GM12878 (cell line): Measurements from ENCODE around the gene GANC. TPM values are rescaled to one million over a fixed set of nuclear protein-coding genes. Genes with fewer than 3 reads are reported as not detected.

Source experiments
- ATAC-seq: fragments of 200-7000 bp; cut with Tn5 transposase; 3 replicates; pipeline ENCODE4 v1.9.1; 2020; ENCODE audit warnings: mild to moderate bottlenecking, moderate library complexity
- BruUV-seq: library from RNA; stranded (reverse); fragments of 400-500 nt; replicated peaks from 2 replicates; lab custom pipeline; 2021; lab: Mats Ljungman, UMichigan
- CTCF ChIA-PET: fragments of 300-600 bp; sonication (Branson Sonifier 250); formaldehyde crosslinking; extraction: SDS; loops from one replicate; lab custom pipeline; 2021; ENCODE audit warnings: inconsistent platforms; lab: Yijun Ruan, JAX
- POLR2A ChIA-PET: fragments of 350-600 bp; formaldehyde crosslinking; extraction: SDS; loops from one replicate; lab custom pipeline; 2021; ENCODE audit warnings: inconsistent platforms; lab: Charles Lee
- RAD21 ChIA-PET: fragments of 300-600 bp; sonication (Branson Sonifier 250); formaldehyde crosslinking; loops from one replicate; lab custom pipeline; 2023; ENCODE audit warnings: antibody characterized with exemption; ENCODE audit not compliant: unreplicated experiment; lab: Charles Lee
- SMC1A ChIA-PET: fragments of 300-600 bp; sonication (Branson Sonifier 250); formaldehyde crosslinking; loops from one replicate; lab custom pipeline; 2023; ENCODE audit not compliant: unreplicated experiment, uncharacterized antibody; lab: Charles Lee
- DNase-seq: peaks from one replicate; pipeline ENCODE4 v3.0.0-alpha.2; 2011; ENCODE audit warnings: low read depth, low spot score
- FAIRE-seq: peaks from 3 replicates; lab custom pipeline; 2011; peaks lifted over from hg19 to GRCh38; lab: Jason Lieb, UNC
- H2AFZ ChIP-seq: 2 replicates; pipeline ENCODE4 v1.6.0; 2011; ENCODE audit warnings: low read depth, low read length, control low read depth; ENCODE audit not compliant: control insufficient read depth
- H3K27ac ChIP-seq: 2 replicates; pipeline ENCODE4 v1.5.1; 2011; ENCODE audit warnings: control low read depth; ENCODE audit not compliant: control insufficient read depth, insufficient read depth
- H3K27me3 ChIP-seq, 2 experiments: replicated peaks in 1 of 2; 2 replicates each; pipeline versions ENCODE4 v1.6.0 to v1.6.1; 2011; ENCODE audit warnings: low read length in 1 of 2; ENCODE audit not compliant: control insufficient read depth in 2 of 2, insufficient read depth in 2 of 2
- H3K36me3 ChIP-seq, 2 experiments: 2 replicates each; pipeline ENCODE4 v1.5.1; 2011; ENCODE audit warnings: low read length in 1 of 2; ENCODE audit not compliant: control insufficient read depth in 2 of 2, insufficient read depth in 2 of 2
- H3K4me1 ChIP-seq: 2 replicates; pipeline ENCODE4 v1.6.1; 2011; ENCODE audit warnings: mild to moderate bottlenecking, low read length, moderate library complexity, mixed read lengths; ENCODE audit not compliant: control insufficient read depth, insufficient read depth
- H3K4me2 ChIP-seq: 2 replicates; pipeline ENCODE4 v1.6.0; 2011; ENCODE audit warnings: control low read depth; ENCODE audit not compliant: control insufficient read depth, insufficient read depth
- H3K4me3 ChIP-seq: fragments of 200-600 bp; sonication (generic); 2 replicates; pipeline ENCODE4 v1.5.1; 2016
- H3K79me2 ChIP-seq: 2 replicates; pipeline ENCODE4 v1.6.0; 2011; ENCODE audit warnings: low read length; ENCODE audit not compliant: control insufficient read depth, insufficient read depth
- H3K9ac ChIP-seq: 2 replicates; pipeline ENCODE4 v1.8.0; 2011; ENCODE audit warnings: low read length, control low read depth, mixed read lengths; ENCODE audit not compliant: control insufficient read depth, insufficient read depth
- H3K9me3 ChIP-seq: replicated peaks from 3 replicates; pipeline ENCODE4 v1.5.1; 2011; ENCODE audit warnings: mild to moderate bottlenecking, low read length; ENCODE audit not compliant: control insufficient read depth, insufficient read depth
- H4K20me1 ChIP-seq: 2 replicates; pipeline ENCODE4 v1.6.0; 2011; ENCODE audit not compliant: control insufficient read depth, insufficient read depth
- CBFB ChIP-seq: IDR thresholded peaks from 2 replicates; pipeline ENCODE4 v1.6.1; 2016; ENCODE audit warnings: antibody characterized with exemption, low read depth
- EGR1 ChIP-seq, 2 experiments: IDR thresholded peaks; 1 replicate in 1 of 2; 2 replicates in 1 of 2; pipeline ENCODE4 v1.6.1; 2011 to 2012; ENCODE audit warnings: low read depth in 2 of 2, low read length in 2 of 2, borderline replicate concordance in 1 of 2, mild to moderate bottlenecking in 1 of 2, moderate library complexity in 1 of 2
- IRF3 ChIP-seq: fragments of 450-650 bp; IDR thresholded peaks from 2 replicates; pipeline ENCODE4 v1.6.1; 2014; ENCODE audit warnings: mild to moderate bottlenecking
- LARP7 ChIP-seq: fragments of 450-650 bp; IDR thresholded peaks from 2 replicates; pipeline ENCODE4 v1.6.1; 2017; ENCODE audit warnings: mild to moderate bottlenecking
- MEF2A ChIP-seq: IDR thresholded peaks from 2 replicates; pipeline ENCODE4 v1.6.1; 2011; ENCODE audit warnings: low read depth, mild to moderate bottlenecking, low read length, moderate library complexity; ENCODE audit not compliant: insufficient read depth
- NFYB ChIP-seq: IDR thresholded peaks from 2 replicates; pipeline ENCODE4 v1.6.1; 2011; ENCODE audit warnings: low read depth, mild to moderate bottlenecking, low read length, improper control_type of control experiment, moderate library complexity; ENCODE audit not compliant: insufficient read depth
- NRF1 ChIP-seq: conservative IDR thresholded peaks from 2 replicates; pipeline ENCODE4 v1.6.1; 2011; ENCODE audit warnings: mild to moderate bottlenecking, low read depth, low read length, improper control_type of control experiment
- POLR2A ChIP-seq: IDR thresholded peaks from 2 replicates; pipeline ENCODE4 v1.6.1; 2011; ENCODE audit warnings: low read depth, mild to moderate bottlenecking, low read length
- RCOR1 ChIP-seq: conservative IDR thresholded peaks from 2 replicates; pipeline ENCODE4 v1.6.1; 2012; ENCODE audit warnings: low read depth, low read length, improper control_type of control experiment
- SKIL ChIP-seq: fragments of 450-650 bp; IDR thresholded peaks from 2 replicates; pipeline ENCODE4 v1.6.1; 2017; ENCODE audit warnings: mild to moderate bottlenecking, low read depth, inconsistent platforms; ENCODE audit not compliant: poor library complexity, severe bottlenecking
- SPI1 ChIP-seq: IDR thresholded peaks from 2 replicates; pipeline ENCODE4 v1.6.1; 2011; ENCODE audit warnings: low read depth, mild to moderate bottlenecking, low read length, moderate library complexity, borderline replicate concordance; ENCODE audit not compliant: insufficient read depth
- STAT1 ChIP-seq: fragments of 450-650 bp; conservative IDR thresholded peaks from 2 replicates; pipeline ENCODE4 v1.6.1; 2014; ENCODE audit warnings: antibody characterized with exemption, mild to moderate bottlenecking
- TAF1 ChIP-seq: IDR thresholded peaks from 2 replicates; pipeline ENCODE4 v1.6.1; 2011; ENCODE audit warnings: mild to moderate bottlenecking, low read depth, low read length, borderline replicate concordance
- TARDBP ChIP-seq: IDR thresholded peaks from 2 replicates; pipeline ENCODE4 v1.6.1; 2016; ENCODE audit warnings: borderline replicate concordance
- TCF7 ChIP-seq: IDR thresholded peaks from 2 replicates; pipeline ENCODE4 v1.6.1; 2014; ENCODE audit warnings: antibody characterized with exemption, borderline replicate concordance
- YY1 ChIP-seq: IDR thresholded peaks from 2 replicates; pipeline ENCODE4 v1.6.1; 2011; ENCODE audit warnings: low read depth, mild to moderate bottlenecking, low read length
- WGBS: methylation state at CpG from one replicate; pipeline ENCODE4 v1.1.6; 2016; ENCODE audit warnings: low lambda C conversion rate; ENCODE audit not compliant: insufficient replicate concordance, insufficient coverage; ENCODE audit errors: missing lambda C conversion rate; 5-methylcytosine and 5-hydroxymethylcytosine counted together
- in situ Hi-C: fragments of 300-500 bp; cut with MboI; formaldehyde crosslinking; loops from 9 replicates; pipeline ENCODE4 v1.14.3; 2018; ENCODE audit warnings: mixed read lengths
- intact Hi-C: fragments of 100-400 bp; cut with micrococcal nuclease; formaldehyde crosslinking; loops from one replicate; pipeline ENCODE4 v1.14.2; 2022; ENCODE audit not compliant: unreplicated experiment
- polyA plus RNA-seq, 11 experiments: library from polyadenylated mRNA; depleted of rRNA in 4 of 11; unstranded in 6 of 11; stranded (reverse) in 5 of 11; fragments of >200 nt; fragmentation: Nextera tagmentation in 4 of 11; fragmentation: Illumina TruSeq in 1 of 11; extraction: Ambion mirVana in 4 of 11; extraction: Trizol in 1 of 11; gene quantifications; 1 replicate in 1 of 11; 2 replicates in 10 of 11; pipeline versions ENCODE4 v1.2.1 to v1.2.3, GENCODE V29; 2011 to 2016; ENCODE audit warnings: inconsistent platforms in 2 of 11, missing spikeins in 2 of 11, low read depth in 1 of 11
- total RNA-seq, 4 experiments: library from RNA; depleted of rRNA in 3 of 4; stranded (reverse); fragments of >200 nt in 3 of 4; fragmentation: Illumina TruSeq in 1 of 4; extraction: Trizol in 1 of 4; gene quantifications; 2 replicates each; pipeline versions ENCODE4 v1.2.1 to v1.2.3, GENCODE V29; 2013 to 2021
- TF ChIP-seq, protein P1 (sequence below): fragments of 450-650 bp; IDR thresholded peaks from 2 replicates; pipeline ENCODE4 v1.6.1; 2018; ENCODE audit warnings: borderline replicate concordance, mild to moderate bottlenecking; ENCODE audit not compliant: partially characterized antibody
- TF ChIP-seq, protein P2 (sequence below): IDR thresholded peaks from 2 replicates; pipeline ENCODE4 v1.6.1; 2011; ENCODE audit warnings: low read depth, mild to moderate bottlenecking, low read length, moderate library complexity, borderline replicate concordance; ENCODE audit errors: extremely low read depth

GANC gene
- total and polyA plus RNA-seq, 10 of the 15 experiments (the other 5 are each of a cell fraction or from before 2014, with no cell fraction given), result 11.3 to 35.3 (median 23.0) TPM

DNA sequence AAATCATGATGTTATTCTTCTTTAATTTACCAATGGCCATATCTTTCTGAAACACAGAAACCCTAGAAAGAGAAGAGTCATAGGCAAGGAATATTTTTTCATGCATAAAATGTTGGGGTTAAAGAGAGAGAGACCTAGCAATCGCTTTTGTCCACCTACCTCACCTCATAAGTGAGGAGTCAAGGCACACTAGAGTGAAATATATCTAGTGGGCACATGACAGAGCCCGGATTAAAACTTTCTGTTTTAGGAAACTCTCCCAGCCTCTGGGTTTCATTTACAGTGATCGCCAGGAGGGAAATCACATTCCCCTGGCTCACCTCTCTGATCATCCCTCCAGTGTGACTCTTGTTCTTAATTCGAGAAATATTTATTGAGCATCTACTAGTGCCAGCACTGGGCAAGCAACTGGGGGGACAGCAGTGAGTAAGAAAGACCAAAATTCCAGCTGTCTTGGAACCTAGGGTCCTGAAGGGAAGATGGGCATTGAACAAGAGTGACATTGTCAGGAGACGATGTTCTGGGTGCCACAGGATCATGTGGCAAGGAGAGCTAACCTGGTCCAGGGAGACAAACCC, 87.6 kb downstream of the GANC start:
- RAD21 ChIA-PET, result no interaction called here
- intact Hi-C loops, result no loop called here

More for the DNA sequence above, 87.6 kb downstream of the GANC start:
- Histone ChIP-seq H3K9me3 (no peaks in the 10 kb centered on the region), H3K79me2 (no peaks in the 10 kb centered on the region), H4K20me1 (no peaks in the 10 kb centered on the region), H3K36me3 (peaks cover 0 to 3% of the 10 kb centered on the region in 2 experiments; a peak in 1 of 4 replicates), H3K27me3 (no peaks in the 10 kb centered on the region), H2AFZ (no peak overlapping the region), H3K9ac (no peak overlapping the region), H3K4me3 (no peak overlapping the region), H3K4me1 (no peaks in the 10 kb centered on the region), H3K4me2 (no peak overlapping the region), H3K27ac (no peak overlapping the region)
- ATAC-seq (no peak), DNase-seq (no peak), FAIRE-seq (peak; percentile 13)
- no TSS peak for BruUV-seq
- in situ Hi-C loops, result no loop called here
- WGBS, result 94% methylated on average over 5 of the region's 5 CpGs
- SMC1A ChIA-PET, result no interaction called here
- CTCF ChIA-PET, result no interaction called here
- POLR2A ChIA-PET, result no interaction called here
- TF ChIP-seq LARP7 (no peak), TARDBP (no peak), IRF3 (no peak), NFYB (no peak), STAT1 (no peak), YY1 (no peak), NRF1 (no peak), TAF1 (no peak), RCOR1 (no peak), SPI1 (no peak), POLR2A (no peak), EGR1 (IDR thresholded peaks at IDR 0.05; ENCODE audit: borderline replicate concordance in 1 of 2, low read depth in 2 of 2, low read length in 2 of 2) (no peak), MEF2A (no peak), TCF7 (no peak), SKIL (no peak), CBFB (no peak)
- TF ChIP-seq, protein P1, sequence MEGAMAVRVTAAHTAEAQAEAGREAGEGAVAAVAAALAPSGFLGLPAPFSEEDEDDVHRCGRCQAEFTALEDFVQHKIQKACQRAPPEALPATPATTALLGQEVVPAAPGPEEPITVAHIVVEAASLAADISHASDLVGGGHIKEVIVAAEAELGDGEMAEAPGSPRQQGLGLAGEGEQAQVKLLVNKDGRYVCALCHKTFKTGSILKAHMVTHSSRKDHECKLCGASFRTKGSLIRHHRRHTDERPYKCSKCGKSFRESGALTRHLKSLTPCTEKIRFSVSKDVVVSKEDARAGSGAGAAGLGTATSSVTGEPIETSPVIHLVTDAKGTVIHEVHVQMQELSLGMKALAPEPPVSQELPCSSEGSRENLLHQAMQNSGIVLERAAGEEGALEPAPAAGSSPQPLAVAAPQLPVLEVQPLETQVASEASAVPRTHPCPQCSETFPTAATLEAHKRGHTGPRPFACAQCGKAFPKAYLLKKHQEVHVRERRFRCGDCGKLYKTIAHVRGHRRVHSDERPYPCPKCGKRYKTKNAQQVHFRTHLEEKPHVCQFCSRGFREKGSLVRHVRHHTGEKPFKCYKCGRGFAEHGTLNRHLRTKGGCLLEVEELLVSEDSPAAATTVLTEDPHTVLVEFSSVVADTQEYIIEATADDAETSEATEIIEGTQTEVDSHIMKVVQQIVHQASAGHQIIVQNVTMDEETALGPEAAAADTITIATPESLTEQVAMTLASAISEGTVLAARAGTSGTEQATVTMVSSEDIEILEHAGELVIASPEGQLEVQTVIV, result no peak
- TF ChIP-seq, protein P2, sequence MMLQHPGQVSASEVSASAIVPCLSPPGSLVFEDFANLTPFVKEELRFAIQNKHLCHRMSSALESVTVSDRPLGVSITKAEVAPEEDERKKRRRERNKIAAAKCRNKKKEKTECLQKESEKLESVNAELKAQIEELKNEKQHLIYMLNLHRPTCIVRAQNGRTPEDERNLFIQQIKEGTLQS, result no peak
